Measurements from ENCODE around the gene LMBR1L.
"Not testable (repeated sequence)": the region's sequence is repeated elsewhere in the genome, so short reads cannot be mapped to it uniquely, and the experiment has no call there.

Gene LMBR1L

DNA sequence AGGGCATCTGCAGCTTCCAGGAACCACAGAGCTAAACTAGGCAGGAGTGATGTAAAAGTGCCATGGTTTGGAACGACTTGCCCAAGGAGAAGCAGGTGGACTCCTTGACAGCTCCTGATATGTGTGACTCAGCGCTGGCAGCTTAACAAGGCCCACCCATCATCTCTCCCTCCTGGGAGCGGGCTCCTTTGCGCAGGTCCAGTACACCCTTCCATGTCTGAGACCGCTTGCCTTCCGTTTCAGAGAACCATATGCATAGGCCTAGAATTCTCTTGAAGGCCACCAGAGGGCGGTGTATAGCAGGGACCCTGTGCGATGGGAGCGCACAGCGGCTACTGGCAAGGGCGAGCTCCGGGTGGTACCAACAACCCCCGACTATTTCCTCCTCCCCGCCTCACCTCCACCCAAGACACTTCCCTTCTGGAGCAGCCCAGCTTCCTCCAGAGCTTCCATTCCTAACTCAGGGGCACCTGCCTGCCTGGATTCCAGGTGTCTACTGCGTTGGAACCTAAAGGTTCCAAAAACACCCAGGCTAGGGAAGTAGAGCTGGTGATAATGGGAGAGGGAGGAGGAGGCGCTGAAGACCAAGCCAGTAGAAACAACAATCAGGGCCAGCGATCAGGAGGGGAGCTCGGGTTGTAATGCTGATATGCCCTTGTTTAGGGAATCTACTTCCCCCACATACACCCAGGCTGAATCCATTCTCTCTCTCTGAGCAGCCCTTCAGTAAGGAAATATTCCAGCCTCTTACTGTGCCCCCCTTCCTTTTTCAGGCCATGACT, 22.3 kb downstream of the LMBR1L start:
- peak; percentile 68 for DNase-seq (ENCODE audit: low read depth)

DNA sequence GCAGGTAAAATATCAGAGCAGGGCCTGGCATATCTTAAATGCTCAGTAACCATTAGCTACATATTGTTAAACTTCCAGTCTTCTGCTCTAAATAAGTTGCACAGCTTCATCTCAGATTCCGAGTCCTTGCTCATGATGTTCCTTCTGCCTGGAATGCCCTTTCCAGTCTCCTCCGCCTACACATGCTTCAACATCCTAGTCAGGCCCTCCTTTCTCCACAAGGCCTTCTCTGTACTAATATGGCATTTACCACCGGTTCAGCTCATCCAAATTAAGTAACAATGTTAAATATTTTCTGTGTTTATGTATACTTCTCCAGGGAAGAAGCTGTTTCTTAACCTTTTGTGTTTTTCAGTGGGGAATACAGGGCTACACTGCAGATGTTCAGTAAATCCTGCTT, 24.5 kb downstream of the LMBR1L start:
- no peak for DNase-seq (ENCODE audit: low read depth)

DNA sequence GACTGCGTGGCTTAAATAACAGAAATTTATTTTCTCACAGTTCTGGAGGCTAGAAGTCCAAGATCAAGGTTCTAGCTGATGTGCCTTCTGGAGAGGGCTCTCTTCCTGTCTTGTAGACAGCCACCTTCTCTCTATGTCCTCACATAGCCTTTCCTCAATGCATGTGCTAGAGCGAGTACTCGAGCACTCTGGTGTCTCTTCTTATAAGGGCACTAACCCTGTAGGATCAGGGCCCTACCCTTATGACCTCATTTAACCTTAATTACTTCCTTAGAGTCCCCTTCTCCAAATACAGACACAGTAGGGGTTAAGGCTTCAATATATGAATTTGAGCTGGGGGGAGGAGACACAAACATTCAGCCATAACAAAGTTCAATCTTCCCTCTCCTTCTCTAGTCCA, 26.2 kb downstream of the LMBR1L start:
- no peak for DNase-seq (ENCODE audit: low read depth)

DNA sequence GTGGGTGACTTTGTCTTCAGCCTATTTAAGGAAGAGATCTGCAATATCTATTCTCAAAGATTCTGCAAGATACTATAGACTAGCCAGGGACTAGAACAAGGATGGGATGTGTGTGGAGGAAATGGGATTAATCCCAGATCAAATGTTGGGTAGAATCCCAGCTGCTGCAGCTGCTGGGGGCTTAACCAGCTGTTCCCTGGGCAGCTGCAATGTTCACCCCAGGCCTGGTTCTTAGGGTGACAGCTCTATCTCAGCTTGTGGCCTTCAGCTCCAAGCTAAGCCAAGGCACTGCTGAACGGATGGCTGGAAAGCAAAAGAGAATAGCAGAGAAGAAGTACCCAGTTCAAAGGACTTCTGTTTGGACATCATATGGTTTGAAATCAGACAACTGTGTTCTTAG, 30.9 kb downstream of the LMBR1L start:
- no peak for DNase-seq (ENCODE audit: low read depth)

DNA sequence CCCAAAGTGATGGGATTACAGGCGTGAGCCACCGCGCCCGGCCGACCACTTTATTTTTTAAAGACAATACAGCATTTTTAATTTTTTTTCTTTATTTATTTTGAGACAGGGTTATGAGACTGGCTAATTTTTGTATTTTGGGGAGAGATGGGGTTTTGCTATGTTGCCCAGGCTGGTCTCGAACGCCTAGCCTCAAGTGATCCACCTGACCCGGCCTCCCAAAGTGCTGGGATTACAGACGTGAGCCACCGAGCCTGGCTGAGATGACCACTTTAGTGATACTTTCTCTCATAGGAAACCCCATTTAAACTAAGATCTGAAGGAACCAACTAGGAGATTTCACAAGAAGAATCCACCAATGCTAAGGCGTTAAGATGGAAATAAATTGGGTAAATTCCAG, 39.7 kb downstream of the LMBR1L start:
- DNase-seq (ENCODE audit: low read depth), result no peak

DNA sequence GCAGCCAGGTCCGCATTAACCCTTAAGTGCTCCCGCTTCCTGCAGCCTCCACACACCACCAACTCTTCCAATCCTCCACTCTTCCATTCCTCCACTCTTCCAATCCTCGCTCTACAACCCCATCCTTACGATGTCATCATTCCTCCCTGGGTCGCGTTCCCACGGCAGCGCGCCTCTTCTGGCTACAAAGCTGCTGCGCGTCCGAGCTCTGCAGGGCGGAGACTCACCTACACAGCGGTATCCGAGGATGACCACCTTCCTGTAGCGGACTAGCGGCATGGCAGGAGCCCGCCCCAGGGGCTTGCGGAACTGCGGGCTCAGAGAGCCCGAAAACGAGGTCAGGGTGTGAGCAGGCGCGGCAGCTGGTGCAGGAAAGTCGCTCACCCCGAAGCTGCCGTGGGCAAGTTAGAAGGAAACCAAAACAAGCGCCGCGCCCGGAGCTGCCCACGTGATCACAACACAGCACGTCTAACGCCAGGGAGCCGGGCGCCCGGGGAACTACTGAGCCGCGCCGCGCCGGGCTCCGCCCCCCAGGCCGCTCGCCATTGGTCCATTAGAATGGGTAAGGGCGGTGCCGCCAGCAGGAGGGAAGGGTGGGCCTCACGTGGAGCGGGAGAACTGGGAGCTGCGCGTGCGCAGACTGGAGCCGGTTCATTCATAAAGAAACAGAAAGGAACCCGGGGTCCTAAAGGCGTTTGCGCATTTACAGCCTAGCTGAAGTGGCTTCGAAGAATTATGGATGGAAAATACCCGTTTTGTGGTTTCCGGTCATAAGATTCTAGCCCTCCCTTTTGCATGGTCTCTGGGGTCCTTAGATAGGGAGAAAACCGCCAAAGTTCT, 40.9 kb downstream of the LMBR1L start, which contains the start of gene RHEBL1:
RHEBL1 (minus strand) TSS at position 473 of the 840 bp plus-strand sequence; CDS start at position 279, 194 bp downstream.
- peak; percentile 89 for DNase-seq (ENCODE audit: low read depth)

DNA sequence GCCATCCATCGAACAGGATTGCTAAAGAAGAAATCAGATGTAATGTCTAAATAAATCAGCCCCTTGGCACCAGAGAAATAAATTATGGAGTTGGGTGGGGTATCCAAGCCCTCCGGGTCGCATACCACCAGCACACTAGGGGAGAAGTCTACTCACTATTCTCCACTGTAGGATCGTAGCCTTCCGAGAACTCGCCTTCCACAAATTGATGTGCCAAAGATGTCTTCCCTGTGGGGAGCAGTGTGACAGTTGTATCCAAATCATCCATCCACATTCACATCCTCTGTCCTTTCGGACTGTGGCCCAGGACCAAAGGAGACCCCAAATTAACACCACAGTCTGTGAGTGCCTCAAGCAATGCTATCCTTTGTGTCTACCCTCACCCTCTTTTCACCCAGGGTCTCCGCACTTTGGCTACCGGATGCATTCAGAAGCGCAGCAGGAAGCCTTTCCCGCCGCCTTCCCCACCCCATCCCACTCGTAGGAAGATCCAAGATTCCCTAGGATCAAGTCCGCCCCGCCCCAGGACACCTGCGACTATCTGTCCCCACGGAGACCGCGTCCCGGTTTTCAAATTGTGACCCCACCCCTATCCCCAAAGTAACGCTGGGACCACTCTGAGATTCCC, 41.7 kb downstream of the LMBR1L start:
- no peak for DNase-seq (ENCODE audit: low read depth)

DNA sequence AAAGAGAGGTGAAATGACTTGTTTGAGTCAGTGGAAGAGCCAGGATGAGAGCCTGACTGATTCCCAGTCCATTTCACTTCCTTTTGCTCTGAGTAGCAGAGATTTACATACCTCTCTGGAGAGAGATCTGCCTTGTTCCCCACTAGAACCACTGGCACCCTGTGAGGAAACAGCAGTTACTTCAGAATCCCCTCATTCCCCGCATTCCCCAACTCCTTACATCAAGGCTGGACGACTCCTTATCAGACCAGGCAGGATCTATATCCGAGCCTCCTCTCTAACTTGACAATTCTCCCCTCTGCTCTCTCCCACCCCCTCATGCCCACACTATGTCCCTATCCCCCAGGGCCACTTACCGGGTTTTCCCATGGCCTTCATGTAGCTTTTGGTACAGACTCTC, 44.5 kb downstream of the LMBR1L start:
- no peak for DNase-seq (ENCODE audit: low read depth)

DNA sequence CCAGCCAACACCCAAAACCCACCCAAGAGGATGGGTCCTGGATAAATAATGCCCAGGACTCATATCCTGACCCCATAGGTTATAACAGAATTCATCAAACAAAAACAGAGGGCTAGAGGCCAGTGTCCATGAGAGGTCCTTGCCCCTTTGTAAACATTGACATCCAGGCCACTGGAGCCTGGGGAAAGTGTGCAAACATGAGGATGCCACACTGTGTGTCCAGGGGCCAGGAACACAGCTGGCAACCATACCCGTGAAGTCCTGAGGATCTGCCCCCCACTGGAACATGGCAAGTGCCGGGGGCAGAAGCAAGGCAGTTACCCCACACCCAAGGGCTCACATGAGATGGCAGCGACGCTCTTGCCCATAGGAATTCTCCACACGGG, 45.9 kb downstream of the LMBR1L start:
- no peak for DNase-seq (ENCODE audit: low read depth)

DNA sequence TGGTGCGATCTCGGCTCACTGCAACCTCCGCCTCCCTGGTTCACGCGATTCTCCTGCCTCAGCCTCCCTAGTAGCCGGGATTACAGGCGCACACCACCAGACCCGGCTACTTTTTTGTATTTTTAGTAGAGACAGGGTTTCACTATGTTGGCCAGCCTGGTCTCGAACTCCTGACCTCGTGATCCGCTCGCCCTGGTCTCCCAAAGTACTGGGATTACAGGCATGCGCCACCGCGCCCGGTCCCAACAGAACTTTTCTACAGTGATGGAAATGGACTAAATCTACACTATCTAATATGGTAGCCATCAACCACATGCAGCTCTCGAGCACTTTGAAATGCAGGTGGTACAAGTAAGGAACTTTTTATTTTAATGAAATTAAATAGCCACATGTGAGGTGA, 48.7 kb downstream of the LMBR1L start:
- not testable (repeated sequence) for DNase-seq (ENCODE audit: low read depth)

DNA sequence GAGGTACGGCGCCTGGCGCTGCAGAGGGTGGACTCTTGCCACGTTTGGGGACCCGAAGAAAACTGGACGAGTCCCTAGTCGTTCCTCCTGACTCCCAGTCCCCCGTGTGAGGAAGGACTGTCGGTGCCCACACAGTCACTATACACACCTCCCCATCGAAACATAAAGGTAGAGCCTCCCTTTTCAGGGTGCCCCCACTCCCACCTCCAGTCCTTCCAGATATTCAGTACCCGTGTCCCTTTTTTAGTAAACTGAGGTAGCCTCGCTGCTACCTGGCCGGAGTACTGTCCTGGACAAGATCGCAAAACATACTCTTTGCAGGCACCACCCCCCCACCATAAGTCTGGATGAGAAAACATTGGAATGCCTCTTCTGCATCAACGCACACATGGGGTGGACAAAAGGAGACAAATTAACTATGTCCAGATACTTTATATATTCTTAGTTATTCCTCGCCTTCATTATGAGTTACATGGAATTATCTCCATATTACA, 49.4 kb downstream of the LMBR1L start:
- no peak for DNase-seq (ENCODE audit: low read depth)

DNA sequence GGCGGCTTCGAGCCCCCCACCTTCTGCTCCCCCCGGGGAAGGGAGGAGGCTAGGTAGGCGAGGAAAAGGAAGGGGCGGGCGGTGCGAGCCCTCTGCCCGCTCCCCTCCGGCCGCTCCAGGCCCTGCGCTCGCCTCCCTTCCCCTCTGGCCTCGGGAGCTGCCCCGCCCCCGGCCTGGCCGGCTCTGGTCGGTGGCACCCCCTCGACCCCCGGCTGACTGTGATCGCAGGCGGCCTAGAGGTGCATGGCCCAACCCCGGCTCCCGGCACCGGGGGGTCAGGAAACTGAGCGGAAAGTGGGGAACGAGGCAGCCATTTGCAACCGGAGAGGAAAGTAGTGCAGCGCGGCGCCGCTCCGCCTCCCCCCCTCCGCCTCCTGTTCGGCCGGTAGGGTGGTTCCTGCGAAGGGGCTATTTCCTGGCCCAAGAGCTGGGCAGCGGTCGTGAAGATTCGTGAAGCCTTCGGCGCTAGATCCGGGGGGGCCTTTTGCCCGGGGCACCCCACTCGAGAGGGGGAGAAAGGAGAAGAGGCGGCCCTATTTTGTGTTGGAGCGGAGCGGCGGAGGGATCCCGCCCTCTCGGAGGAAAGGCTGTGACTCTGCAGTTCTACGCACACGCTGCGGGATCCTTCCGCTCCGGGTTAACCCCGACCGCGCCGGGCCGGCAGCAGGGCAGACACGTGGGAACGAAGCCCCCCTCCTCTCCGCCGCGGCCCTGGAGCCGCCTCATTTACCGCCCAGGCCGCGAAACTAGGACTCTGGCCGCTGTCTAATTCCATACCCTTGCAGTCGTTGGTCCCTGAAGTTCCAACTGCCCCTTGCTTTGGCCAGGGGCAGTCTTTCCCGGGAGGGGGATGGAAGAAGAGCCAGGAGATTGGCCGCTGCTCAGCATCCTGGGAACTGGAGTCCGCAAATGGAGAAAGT, 50.1 kb downstream of the LMBR1L start, which contains the start of gene KMT2D:
KMT2D (minus strand) TSS at position 558 of the 920 bp plus-strand sequence. CDS start 5,470 bp downstream, outside the sequence.
- DNase-seq (ENCODE audit: low read depth), result peak; percentile 81

DNA sequence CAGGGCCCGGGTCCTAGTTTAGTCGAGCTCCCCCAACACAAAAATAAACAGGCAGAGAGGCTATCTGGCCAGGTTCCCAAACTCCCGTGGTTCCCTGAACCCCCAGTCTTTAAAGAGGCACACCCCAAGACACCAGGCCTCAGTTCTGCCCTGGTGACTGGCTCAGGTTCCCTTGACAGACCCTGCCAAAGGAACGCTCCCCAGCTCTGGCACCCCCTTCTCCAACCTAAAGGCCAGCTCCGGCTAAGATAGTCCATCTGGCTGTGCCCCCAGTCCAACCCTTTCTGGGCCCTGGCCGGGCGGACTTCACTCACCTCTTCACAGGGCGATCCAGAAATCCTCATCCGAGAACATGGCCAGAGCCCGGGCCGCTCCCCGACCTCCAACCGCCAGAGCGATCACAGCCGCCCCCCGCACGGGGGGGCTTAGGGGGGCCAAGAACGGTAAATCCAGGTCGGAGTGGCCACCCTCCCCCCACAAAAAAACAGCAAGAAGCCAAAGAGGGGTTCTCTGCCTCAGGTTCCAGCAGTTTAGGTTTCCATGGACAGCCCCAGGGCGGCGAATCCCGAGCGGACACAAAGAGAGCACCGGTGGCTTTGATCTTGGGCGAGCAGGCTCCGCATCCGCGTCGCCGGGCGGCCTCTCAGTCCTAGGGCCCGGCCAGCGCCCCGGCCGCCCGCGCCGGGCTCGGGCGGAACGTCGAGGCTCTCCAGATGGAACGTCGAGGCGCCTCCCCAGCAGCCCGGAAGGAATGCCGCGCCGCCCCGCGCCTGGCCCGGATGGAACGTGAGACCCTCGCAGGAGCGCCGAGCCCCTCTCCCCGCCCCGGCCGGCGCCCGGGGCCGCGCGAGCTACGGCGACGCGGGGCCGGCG, 51.1 kb downstream of the LMBR1L start:
- no peak for DNase-seq (ENCODE audit: low read depth)

DNA sequence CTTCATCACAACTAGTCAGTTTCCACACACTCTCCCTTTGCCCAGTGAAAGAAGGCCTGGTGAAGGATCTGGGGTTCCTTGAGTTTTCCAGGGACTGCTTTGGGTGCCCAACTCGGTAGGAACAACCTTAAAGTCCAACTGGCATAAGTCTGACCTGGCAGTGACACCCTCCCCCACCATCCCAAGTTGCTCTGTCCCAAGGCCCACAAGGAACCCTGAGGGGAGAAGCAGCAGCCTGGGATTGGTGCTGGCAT, 51.7 kb downstream of the LMBR1L start:
- no peak for DNase-seq (ENCODE audit: low read depth)

DNA sequence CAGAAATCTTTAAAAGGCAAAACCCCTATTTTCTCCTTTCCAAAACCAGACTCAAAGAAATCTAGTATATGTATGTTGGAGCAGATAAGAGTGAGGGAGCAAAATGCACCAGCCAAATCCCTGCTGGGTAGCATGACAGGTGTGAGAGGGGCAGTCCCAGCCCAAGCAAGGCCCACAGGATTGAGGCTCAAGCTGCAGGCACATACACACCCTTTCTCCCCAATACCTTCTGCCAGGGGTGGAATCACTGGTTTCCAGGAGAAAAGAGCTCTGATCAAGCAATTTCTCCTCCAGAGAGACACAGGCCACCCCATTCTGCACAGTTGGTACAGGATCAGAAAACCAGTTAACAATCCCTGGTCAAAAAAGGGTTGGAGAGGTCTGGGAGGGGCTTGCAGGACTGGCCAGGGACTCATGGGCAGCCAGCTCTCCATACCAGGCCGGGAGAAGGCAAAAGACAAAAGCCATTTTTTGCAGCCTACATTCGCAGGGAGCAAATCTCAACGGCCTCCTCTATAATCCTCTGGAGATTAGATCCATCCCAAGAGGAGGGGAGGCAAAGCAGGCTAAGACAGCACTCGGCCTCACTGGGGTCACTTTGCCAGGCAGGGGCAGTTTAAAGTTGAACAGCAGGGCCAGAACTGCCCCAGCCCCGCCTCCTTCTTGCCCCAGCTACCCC, 52.1 kb downstream of the LMBR1L start:
- no peak for DNase-seq (ENCODE audit: low read depth)

DNA sequence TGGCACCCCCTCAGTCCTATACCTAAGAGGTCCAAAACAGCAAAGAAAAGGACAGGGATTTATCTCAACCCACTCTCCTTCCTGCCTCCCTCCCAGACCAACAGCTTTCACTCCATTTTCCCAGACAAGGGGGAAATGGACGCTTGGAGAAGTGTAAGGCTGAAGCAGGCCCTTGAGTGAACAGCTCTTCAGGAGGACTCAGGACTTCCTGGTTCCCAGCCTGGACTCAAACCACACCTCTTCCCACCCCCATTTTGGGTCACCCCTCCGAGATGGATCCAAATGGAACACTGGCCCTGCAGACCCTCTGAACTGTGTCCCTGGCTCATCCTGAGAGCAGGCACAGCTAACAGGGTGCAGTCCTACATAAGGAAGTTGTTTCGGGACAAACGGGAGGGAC, 52.8 kb downstream of the LMBR1L start:
- DNase-seq (ENCODE audit: low read depth), result no peak

DNA sequence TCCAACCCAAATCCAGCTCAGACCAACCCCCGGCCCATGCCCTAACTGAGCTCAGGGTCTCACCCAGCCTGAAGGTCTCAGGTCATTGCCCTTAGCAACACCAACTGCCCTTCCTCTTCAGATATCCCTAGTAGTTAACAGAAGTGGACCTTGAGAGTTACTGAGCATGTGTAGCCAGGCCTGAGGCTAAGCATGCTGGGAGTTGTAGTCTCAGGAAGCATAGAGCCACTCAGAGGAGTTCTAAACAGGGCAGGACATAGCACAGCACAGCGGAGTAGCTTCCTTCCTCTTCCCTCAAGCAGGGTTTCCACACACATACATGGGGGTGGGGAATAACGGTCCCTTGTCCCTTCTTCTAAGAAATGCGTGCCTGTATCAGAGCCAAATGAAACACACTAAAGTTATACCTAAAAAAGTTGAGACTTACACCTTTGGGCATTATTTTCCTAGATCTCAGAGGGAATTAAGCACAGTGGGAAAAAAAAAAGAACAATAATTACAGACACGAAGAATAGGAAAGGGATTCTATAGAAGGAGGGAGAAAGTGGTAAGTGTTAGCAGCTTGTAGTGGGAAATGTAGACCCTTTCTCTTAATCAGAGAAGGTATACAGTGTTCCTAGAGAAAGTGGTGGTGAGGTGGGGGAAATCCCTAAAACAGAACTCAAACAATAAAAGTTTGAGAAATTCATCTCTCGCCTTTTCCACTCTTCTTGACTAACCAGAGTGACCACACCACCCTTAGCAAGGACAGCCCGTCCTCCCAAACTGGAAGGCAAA, 54.5 kb downstream of the LMBR1L start:
- no peak for DNase-seq (ENCODE audit: low read depth)

DNA sequence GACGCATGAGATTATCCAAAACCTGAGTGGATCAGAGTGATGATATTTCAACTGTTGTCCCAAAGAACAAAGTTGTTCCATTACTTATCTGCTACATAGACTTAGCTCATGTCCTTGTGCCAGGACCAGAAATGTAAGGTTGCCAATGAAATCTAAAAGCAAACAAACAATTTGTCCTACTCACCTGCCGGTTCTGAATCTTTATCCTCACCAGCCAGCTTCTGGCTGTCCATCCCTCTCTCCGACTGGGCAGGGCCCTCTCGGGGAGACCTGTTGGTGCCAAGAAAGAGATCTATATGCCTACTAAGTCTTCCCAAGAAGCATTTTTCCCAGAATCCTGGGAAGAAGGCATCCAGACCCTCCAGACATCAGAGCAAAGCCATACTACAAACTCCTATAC, 55.6 kb downstream of the LMBR1L start:
- no peak for DNase-seq (ENCODE audit: low read depth)

DNA sequence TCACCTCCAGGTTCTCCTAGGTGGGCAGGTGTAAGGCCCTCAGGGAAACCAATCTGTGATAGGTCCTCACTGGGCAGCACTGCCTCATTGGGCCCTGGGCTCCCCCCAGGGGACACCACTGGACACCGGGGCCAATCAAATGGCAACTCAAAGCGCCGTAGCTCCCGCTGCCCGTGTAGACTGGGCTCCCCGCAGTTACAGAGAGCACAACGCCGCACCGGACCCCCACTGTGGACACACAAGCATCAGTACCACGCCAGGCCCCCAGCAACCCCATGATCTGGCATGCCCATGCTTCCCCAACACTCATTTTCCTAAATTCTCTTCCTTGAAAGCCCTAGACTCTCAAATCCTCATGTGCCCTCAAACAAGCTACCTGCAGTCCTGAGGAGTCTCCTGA, 56.1 kb downstream of the LMBR1L start:
- DNase-seq (ENCODE audit: low read depth), result no peak
